SJCRH30 (cell line): Measurements from ENCODE around the gene NPY5R. TPM values are rescaled to one million over a fixed set of nuclear protein-coding genes. Genes with fewer than 3 reads are reported as not detected.

ENCODE experiments used
- total RNA-seq: library from RNA; depleted of rRNA; stranded (reverse); fragments of >200 nt; shearing (Covaris generic); gene quantifications from 2 replicates; pipeline ENCODE4 v1.2.3, GENCODE V29; 2014; rRNA removed

NPY5R gene
- total RNA-seq, 1 experiment from 2014 or later, result not detected

Other genes starting within 250 kb of the NPY5R start
- 19.6 and 26.2 TPM in 2 replicates for gene NAF1, start 177.0 kb upstream of the NPY5R start, total RNA-seq
- 0.02 TPM in 1 of 2 replicates, not detected in the other for gene NPY1R, start 11.3 kb upstream of the NPY5R start, total RNA-seq
- gene TKTL2, start 129.9 kb downstream of the NPY5R start, total RNA-seq, result not detected in 2 replicates
- gene TMA16, start 150.8 kb downstream of the NPY5R start, total RNA-seq, result 38.1 and 41.1 TPM in 2 replicates